ACHN (cell line): ENCODE results near the gene DHX29.
A peak's percentile ranks its signal among the peaks of the same experiment; 100 is the strongest.
"Not testable (repeated sequence)": the region's sequence is repeated elsewhere in the genome, so short reads cannot be mapped to it uniquely, and the experiment has no call there.

Source experiments
- DNase-seq: peaks from one replicate; pipeline ENCODE4 v3.0.0-alpha.2; 2015
- in situ Hi-C: cut with HindIII; loops from 2 replicates; pipeline ENCODE4 v1.10.0; 2017; ENCODE audit warnings: low sequenced_read_pairs, low pct_ligation_motif_present, low pct_unique_long_range_greater_than_20kb

Gene DHX29

DNA sequence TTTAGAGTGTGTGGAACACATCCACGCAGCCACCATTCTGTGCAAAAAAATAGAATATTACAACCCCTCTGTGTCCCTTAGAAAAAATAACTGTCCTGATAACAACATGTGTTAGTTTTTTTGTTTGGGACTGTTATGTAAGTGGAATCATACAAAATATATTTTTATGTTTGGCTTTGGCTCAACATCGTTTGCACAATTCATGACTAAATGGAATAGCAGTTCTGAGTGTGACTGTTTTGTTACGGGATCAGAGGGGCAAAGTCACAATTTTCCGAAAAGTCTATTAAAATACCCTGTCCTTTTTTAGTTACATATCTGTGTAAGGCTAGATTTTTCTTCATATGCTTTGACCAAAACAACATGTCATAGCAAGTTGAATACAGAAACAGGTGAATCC is 13.1 kb upstream of the DHX29 start:
- DNase-seq = no peak
- in situ Hi-C loops = no loop called here

DNA sequence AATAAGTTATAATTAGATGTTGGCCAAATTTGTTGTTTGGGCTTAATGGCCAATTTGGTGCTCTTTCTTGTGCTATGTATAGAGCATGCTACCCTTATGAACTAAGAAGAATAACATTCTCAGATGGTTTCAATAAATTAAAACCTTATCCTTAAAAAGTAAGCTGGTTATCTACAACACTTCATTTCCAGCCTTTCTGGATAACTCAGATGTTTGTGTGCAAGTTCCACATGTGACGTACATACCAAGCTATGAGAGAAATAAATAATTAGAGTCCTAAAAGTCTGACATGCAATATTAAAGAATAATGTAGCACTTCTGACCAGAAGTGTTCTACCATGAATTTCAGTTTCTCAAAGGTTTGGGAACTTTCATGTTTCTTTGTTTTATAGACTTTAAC is 12.0 kb upstream of the DHX29 start:
- in situ Hi-C loops = no loop called here
- no peak for DNase-seq

DNA sequence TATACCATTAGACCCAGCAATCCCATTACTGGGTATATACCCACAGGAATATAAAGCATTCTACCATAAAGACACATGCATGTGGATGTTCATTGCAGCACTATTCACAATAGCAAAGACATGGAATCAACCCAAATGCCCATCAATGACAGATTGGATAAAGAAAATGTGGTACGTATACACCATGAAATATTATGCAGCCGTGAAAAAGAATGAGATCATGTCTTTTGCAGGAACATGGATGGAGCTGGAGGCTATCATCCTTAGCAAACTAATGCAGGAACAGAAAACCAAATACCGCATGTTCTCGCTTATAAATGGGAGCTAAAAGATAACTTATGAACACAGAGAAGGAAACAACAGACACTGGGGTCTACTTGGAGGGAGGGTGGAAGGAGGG is 10.7 kb upstream of the DHX29 start:
- DNase-seq, in situ Hi-C loops: not testable (repeated sequence)

DNA sequence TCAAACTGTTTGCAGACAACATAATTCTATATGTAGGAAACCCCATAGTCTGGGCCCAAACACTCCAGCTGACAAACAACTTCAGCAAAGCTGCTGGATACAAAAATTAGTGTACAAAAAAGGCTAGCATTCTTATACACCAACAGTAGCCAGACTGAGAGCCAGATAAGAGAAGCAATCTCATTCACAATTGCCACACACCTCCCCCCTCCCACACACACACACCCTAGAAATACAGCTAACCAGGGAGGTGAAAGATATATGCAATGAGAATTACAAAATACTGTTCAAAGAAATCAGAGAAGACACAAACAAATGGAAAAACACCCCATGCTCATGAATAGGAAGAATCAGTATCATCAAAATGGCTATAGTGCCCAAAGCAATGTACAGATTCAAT is 9.3 kb upstream of the DHX29 start:
- in situ Hi-C loops = no loop called here
- no peak for DNase-seq

DNA sequence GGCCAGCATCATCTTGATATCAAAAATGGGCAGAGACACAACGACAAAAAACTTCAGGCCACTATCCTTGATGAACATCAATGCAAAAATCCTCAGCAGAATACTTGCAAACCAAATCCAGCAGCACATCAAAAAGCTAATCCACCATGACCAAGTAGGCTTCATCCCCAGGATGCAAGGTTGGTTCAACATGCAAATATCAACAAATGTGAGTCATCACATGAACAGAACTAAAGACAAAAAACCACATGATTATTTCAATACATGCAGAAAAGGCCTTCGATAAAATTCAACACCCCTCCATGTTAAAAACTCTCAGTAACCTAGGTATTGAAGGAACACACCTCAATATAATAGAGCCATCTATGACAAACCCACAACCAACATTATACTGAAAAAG is 8.8 kb upstream of the DHX29 start:
- in situ Hi-C loops = no loop called here
- DNase-seq = no peak

DNA sequence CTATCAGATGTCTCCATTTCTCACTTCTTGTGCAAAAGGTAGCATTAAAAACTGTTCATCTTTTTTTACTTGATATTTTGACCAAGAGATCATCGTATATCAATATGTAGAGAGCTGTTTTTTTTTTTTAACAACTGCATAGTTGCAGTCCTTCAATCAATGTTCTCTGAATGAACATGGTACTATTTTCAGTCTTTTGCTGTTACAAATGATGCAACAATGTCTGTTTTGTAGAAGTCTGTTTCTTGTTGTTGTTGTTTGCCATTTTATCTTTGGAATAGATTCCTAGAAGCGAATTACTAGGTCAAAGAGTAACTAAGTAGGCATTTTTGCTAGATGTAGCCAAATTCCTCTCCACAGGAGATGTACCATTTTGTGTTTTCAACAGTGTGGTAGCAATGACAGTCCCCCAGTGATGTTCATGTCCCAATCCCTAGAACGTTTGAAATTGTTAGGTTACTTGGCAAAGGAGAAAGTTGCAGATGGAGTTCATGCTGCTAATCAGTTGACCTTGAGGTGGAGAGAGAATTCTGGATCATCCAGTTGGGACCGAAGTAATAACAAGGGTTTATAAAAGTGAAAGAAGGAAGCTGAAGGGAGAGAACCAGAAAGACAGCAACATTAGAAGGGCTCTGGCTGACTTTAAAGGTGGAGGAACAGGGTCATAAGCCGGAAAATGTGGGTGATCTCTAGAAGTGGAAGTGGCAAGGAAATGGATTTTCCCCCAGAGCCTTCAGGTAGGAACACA is 6.5 kb upstream of the DHX29 start:
- DNase-seq = no peak
- in situ Hi-C loops = no loop called here

DNA sequence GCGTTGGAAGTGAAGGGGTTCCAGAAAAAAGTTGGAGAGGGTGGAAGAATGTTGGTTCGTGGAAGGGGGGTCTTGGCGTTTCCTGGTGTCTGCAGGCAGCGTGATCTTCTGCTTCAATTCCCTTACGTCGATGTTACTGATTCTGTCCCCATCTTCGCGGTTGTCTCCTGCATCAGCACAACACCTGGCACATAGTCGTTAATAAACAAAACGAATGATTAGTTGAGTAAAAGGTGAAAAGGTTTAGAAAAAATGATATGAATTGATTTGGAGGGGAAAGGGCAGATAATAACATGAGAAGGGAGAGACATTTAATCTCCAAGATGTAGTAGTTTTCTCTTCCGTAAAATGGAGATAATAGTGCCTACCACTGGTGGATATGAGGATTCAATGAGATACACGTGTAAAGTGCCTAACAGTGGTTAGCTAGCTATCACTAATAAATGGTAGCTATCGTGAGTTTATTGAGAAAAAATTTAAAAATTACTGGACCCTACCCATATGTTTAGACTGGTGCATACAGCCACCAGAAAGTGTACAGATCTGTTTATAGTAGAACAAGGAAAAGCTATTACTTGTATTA is 851 bp upstream of the DHX29 start:
- in situ Hi-C loops = no loop called here
- peak; percentile 35 for DNase-seq

DNA sequence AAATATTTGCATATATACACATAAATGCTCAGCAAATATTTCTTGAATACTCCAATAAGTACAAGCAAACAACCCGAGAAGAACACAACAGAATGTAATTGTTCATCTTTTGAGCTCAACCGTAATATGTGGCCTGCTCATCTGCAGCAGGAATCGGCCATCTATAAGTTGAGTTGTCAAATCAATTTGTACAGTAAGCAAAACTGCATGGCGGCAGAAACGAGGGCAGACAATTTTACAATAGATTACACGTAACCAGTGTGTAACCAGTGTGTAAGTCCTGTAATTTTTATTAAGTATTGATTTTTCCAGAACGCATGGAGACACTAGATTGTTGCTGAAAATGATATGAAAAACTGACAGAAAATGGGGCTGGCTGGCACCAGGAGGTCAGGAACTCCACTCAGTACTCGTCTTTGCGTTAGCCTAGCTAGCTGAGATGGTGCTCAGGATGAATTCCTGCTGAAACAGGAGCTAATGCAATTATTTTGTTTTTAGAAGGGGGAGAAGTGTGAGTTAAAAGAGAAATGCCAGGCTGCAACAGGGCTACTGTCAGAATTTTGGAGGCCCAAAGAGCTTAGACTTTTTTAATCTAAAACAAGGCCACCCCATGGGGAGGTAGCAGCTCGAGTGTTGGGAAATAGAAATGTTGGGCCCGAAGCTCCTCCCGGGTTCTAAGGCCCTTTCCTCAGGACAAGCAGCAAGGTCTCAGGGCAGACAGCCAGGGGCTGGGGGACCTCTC is 682 bp downstream of the DHX29 start:
- peak; percentile 14 for DNase-seq
- in situ Hi-C loops = no loop called here

DNA sequence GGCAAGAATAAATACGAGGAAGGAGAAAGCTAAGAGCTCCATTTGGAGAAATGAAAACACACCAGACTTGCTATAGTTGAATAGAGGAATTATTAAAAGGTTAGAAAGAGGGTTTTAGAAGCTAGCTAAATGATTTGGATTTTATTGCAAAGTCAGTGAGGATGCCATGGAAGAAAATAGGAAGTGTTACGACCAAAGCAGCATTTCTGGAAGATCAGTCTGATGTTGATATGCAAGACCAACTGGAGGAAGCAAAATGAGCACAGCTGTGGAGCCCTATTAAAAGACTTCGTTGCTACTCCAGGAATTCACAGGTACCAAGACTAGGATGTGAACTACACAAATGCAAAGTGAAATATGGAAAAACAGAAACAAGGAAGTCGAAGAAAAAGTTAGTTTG is 2.1 kb downstream of the DHX29 start:
- DNase-seq = no peak
- in situ Hi-C loops = no loop called here

DNA sequence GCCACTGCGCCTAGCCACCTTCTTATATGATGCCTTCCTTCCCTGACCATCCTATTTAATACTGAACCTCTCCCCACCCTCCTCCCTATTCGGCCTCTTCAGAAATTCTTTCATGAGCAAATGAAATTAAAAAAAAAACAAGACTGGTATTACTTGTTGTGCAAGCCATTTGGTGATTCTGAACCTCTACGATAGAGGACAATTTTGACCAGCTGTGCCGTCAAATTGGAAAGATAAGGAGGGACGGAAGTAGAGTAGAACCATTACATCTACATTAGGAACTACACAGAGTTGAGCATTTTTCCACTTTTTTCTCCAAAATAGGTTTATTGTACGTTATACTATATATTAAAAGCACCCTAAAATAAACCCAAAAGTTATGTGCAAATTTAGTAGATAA is 2.9 kb downstream of the DHX29 start:
- no peak for DNase-seq

DNA sequence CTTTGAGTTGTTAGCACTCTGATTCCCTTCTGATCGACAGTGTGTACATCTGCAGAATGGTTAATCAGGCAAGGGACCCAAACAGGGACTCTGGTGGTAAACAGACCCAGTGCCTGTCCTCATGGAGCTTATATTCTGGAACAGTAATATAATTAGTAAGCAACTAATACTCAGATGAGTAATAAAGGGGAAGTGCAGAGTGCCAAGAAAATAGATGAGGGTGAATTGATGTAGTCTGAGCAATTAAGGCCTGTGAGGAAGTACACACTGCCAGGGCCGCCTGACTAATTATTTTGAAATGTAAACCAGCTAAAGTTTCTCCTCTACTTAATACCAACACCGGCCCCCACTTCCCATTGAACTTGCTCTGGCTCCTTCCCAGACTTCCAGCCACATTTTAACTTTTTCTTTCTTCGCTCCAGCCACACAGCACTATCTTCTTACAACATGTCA is 4.2 kb downstream of the DHX29 start:
- in situ Hi-C loops = no loop called here

More for the DNA sequence above, 2.9 kb downstream of the DHX29 start:
- in situ Hi-C loops = no loop called here

DNA sequence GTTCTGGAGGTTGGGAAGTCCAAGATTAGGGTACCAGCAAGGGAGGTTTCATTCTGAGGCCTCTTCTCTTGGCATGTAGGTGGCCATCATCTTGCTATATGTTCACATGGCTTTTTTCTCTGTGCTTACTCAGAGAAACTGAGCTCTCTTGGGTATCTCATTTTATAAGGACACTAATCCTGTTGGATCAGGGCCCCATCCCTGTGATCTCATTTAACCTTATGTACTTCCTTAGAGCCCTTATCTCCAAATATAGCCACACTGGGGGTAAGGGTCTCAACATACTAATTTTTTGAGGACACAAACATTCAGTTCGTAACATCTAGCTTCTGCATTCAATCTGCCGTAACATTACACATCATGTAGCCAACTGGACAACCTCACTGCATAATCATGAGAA is 6.6 kb downstream of the DHX29 start:
- in situ Hi-C loops = no loop called here
- DNase-seq = no peak

More for the DNA sequence above, 4.2 kb downstream of the DHX29 start:
- no peak for DNase-seq

DNA sequence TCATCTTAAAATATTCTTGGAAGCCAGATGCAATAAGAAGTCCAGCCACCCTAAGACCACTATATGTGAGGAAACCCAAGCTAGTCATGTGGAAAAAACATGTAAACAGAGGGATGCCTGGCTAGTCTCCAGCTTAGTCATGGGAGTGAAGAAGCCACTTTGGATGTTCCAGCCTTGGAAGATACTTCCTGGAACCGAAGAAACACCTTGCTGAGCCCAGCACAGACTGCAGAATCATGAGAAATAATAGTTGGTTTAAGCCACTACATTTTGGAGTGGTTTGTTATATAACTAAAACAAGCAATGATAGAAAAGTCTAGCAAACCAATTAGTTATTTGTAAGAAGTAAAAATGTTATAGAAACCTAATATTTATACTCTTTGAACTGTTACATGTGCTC is 12.6 kb downstream of the DHX29 start:
- DNase-seq = no peak
- in situ Hi-C loops = no loop called here

DNA sequence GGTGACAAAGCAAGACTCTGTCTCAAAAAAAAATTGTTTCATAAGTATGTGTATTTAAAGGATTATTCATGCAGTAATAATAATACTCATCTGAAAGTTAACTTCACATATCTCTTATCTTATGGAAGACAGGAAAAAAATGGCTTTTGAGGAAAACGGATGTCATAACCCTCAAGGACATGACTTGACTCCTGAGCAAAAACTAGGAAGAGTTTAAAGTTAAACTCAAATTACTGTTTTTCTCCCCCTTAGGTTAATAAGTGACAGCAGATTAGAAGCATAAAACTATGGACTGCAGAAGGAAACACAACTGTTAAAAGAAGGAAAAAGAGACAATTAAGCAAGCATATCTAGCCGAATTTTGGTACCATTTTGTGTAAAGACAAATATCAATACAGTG is 16.5 kb downstream of the DHX29 start:
- in situ Hi-C loops = no loop called here
- no peak for DNase-seq

DNA sequence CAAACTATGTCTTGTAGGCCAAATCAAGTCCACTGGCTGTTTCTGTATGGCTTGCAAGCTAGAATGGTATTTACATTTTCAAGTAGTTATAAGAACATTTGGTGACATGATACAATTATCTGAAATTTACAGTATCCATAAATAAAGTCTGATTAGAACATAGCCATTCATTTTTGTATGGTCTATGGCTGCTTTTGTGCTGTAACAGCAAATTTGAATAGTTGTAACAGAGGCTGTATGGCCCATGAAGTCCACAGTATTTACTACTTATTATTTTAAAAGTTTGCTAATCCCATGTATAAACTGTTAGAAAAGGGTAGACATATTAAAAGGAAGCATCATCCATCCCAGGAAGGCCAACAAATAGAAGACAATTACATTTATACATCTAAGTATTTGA is 17.7 kb downstream of the DHX29 start:
- in situ Hi-C loops = no loop called here
- no peak for DNase-seq

DNA sequence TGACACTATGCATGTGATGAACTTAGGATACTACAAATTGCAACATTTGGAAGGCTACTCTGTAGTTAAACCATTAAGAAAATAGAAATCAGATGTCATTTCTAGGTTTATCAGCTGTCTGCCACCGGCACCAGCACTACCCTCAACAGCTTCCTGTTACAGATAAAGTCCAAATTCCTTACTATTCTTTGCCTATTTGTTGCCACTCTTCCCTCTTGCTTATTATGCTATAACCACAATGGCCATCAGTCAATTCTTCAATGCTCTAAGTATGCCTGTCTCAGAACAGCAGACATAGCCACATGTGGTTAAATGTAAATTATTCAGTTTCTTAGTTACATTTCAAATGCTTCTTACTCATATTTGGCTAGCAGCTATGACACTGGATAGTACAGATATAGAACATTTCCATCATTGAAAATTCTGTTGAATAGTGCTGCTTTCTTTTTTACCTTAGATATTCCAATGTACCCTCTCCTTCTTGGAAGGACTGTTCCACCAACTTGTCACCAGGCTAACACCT is 21.0 kb downstream of the DHX29 start:
- in situ Hi-C loops = no loop called here
- DNase-seq = no peak

DNA sequence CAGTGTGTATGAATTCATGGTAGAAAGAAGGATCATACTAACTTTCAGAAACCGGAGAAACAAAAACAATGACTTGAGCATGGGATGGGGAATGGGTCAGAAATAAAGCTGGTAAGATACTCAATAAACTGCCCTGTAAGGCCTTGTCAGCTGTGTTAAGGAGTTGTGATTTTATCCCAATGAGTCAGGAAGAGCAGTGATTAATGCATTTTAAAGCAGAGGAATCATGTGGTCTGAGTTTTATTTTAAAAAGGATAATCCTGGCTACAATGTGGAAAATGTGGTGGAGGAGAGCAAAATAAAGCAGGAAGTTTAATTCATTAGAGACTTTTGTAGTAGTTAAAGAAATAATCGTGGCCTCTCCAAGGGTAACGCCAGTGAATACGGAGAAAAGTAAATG is 28.7 kb downstream of the DHX29 start:
- in situ Hi-C loops = no loop called here
- peak; percentile 11 for DNase-seq

DNA sequence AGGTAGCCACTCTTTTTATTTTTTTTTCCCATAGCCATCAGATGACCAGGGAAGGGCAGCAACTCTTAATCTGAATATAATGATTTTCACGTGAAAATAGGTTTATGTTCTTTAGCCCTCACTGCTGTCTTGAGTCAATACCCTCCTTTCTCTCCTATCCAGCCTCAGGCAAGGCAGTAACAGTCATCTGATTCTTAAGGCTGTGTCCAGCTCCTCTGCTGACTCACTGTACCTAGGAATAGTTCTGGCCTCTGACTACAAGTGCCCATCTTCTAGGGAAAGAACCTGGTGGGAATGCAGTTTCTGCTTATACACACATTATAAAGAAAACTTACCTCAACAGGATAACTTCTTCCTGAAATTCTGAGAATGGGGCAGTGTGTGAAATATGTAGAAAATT is 30.7 kb downstream of the DHX29 start:
- in situ Hi-C loops = no loop called here

DNA sequence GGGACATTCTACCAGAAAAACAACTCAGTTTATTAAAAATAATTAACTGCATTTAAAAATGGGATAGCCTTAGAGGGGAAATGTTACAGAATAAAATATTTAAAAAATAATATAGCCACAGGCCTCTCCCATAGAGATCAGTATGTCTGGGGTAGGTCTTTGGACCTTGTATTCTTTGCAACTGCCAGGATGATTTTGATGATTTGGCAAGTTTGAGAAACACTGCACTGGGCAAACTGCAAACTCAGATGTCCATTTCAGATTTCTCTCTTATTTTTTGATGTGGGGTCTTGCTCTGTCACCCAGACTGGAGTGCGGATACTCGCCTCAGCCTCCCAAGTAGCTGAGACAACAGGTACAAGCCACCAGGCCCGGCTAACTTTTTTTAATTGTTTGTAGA is 49.2 kb downstream of the DHX29 start:
- DNase-seq = no peak
- in situ Hi-C loops = no loop called here

More for the DNA sequence above, 30.7 kb downstream of the DHX29 start:
- DNase-seq = no peak
